Measurements from ENCODE around the gene POLR2L. TPM values are rescaled to one million over a fixed set of nuclear protein-coding genes. Genes with fewer than 3 reads are reported as not detected.

The POLR2L gene
- total RNA-seq, 2 donors from 2014 or later, result 33.5 to 83.4 TPM

- H3K9me3 ChIP-seq, result no peaks in the 10 kb centered on the region
- no peak overlapping the region for H3K4me3 ChIP-seq
- H3K36me3 ChIP-seq (replicated peaks in 1 of 2; ENCODE audit: insufficient read depth in 1 of 2, low read depth in 2 of 2), result no peaks in the 10 kb centered on the region
- no peaks in the 10 kb centered on the region for H3K27me3 ChIP-seq
- TF ChIP-seq POLR2A (IDR thresholded peaks at IDR 0.05), result no peak
- TF ChIP-seq, protein P1, sequence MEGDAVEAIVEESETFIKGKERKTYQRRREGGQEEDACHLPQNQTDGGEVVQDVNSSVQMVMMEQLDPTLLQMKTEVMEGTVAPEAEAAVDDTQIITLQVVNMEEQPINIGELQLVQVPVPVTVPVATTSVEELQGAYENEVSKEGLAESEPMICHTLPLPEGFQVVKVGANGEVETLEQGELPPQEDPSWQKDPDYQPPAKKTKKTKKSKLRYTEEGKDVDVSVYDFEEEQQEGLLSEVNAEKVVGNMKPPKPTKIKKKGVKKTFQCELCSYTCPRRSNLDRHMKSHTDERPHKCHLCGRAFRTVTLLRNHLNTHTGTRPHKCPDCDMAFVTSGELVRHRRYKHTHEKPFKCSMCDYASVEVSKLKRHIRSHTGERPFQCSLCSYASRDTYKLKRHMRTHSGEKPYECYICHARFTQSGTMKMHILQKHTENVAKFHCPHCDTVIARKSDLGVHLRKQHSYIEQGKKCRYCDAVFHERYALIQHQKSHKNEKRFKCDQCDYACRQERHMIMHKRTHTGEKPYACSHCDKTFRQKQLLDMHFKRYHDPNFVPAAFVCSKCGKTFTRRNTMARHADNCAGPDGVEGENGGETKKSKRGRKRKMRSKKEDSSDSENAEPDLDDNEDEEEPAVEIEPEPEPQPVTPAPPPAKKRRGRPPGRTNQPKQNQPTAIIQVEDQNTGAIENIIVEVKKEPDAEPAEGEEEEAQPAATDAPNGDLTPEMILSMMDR (IDR thresholded peaks at IDR 0.05), result no peak
- H3K4me1 ChIP-seq, result peaks cover 24% of the 10 kb centered on the region
- DNase-seq, result no peak
- ATAC-seq, result no peak
- 90 to 96% methylated on average over 13 to 31 of the region's 31 CpGs for WGBS, 2 donors
- intact Hi-C loops (cut with DNase I), result loop anchor here (10.0 kb wide), 1 partner anchor 591 kb away; no protein-coding TSS in a partner anchor
- no peak overlapping the region for H3K27ac ChIP-seq
Measured at GRCh38 chr11:863910-864827, 21.8 kb upstream of the POLR2L start.

DNA sequence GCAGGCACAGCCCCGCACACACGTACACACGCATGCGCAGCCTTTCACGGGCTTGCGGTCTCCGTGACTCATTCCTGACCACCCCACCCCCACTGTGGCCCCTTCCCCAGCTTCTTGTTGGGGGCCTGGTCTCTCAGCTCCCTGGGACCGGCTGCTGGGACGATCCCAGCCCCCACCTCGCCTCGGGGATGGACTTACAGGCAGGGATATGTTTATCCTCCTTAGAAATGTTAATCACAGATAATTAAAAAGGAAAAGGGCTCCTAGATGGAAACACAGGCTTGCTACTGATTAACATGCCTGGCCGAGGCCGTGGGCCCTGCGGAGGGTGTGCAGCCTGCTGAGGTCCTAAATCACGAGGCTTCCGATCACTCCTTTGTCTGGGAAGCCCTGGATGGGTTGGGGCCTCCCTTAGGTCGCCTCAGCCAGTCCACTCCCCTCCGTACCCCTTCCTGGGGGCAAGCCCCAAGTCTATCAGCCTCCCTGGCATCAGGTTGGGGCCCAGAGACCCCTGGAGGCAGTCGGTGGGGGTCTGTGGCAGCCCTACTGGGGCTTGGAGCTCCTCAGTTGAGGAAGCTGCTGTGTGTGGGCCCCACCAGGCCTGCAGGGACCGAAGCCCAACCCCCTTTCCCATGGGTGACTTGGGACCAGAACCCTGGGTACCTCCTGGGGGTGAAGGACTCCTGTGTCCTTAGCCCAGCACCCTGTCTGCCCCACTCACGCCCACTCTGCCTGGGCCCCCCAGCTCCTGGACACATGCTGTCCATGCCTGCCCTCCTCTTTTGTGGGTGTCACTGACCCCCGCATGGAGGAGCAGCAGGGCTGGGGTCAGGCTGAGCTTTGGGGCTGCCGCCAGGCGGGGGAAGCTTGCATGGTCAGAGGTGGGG is 20.9 kb upstream of the POLR2L start:
- Histone ChIP-seq H3K27ac (no peak overlapping the region), H3K4me3 (no peak overlapping the region), H3K4me1 (peaks cover 18% of the 10 kb centered on the region), H3K27me3 (no peaks in the 10 kb centered on the region), H3K36me3 (replicated peaks in 1 of 2; ENCODE audit: insufficient read depth in 1 of 2, low read depth in 2 of 2) (no peaks in the 10 kb centered on the region), H3K9me3 (no peaks in the 10 kb centered on the region)
- no peak for TF ChIP-seq POLR2A (IDR thresholded peaks at IDR 0.05)
- TF ChIP-seq, protein P1 (IDR thresholded peaks at IDR 0.05), result no peak
- WGBS, 2 donors, result 76 to 84% methylated on average over 19 to 23 of the region's 24 CpGs
- no peak for DNase-seq
- intact Hi-C loops (cut with DNase I), result loop anchor here (10.0 kb wide), 1 partner anchor 592 kb away; no protein-coding TSS in a partner anchor
- ATAC-seq, result no peak

DNA sequence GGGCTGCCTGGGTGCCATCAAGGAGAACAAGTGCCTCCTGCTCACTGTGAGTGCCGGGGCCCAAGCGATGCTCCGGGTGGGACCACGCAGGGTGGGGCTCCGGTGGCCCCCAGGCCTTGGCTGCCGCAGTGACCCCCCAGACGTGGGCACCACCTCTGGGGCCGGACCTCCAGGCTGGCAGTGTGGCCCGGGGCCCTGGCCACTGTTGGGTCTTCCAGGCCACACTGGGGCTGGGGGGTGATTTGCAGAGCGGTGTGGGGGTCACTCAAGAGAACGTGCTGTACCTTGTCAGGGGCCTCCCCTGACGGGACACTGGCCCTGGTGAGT is 20.3 kb upstream of the POLR2L start:
- no peaks in the 10 kb centered on the region for H3K27me3 ChIP-seq
- 87% methylated on average over 12 of the region's 12 CpGs; no CpG with 5 or more reads in 1 of the 2 donors for WGBS, 2 donors
- intact Hi-C loops (cut with DNase I), result loop anchor here (10.0 kb wide), 1 partner anchor 592 kb away; no protein-coding TSS in a partner anchor
- H3K36me3 ChIP-seq (replicated peaks in 1 of 2; ENCODE audit: insufficient read depth in 1 of 2, low read depth in 2 of 2), result no peaks in the 10 kb centered on the region
- DNase-seq, result no peak
- no peaks in the 10 kb centered on the region for H3K9me3 ChIP-seq
- no peak for ATAC-seq
- TF ChIP-seq, protein P1 (IDR thresholded peaks at IDR 0.05), result no peak
- TF ChIP-seq POLR2A (IDR thresholded peaks at IDR 0.05), result no peak
- no peak overlapping the region for H3K27ac ChIP-seq
- H3K4me3 ChIP-seq, result no peak overlapping the region
- peaks cover 12% of the 10 kb centered on the region for H3K4me1 ChIP-seq

DNA sequence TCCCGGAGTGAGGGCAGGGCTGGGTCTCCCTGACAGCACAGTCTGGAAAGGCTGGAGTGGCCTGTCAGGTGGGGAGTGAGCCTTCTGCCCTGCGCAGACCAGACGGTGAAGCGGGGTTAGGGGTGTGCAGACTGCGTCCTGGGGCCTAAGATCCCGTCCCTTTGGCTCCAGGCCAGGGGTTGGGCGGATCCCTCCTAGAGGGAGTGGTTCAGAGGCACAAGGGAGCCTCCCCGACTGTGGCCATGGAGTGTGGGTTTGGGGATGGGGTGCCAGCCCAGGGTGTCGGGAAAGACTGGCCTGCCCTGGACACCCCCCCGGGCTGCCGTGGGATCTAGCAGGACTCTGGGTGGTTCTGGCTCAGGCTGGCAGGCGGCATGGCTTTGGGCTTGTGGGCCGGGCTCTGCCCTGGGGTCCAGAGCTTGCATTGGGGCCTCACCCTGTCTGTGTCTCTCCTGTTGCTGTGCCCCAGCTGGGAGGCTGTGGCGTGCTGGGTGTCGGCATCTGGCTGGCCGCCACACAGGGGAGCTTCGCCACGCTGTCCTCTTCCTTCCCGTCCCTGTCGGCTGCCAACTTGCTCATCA is 19.8 kb upstream of the POLR2L start:
- intact Hi-C loops (cut with DNase I), result loop anchor here (10.0 kb wide), 1 partner anchor 593 kb away; no protein-coding TSS in a partner anchor
- peaks cover 12% of the 10 kb centered on the region for H3K4me1 ChIP-seq
- 17 to 64% methylated on average over 1 to 20 of the region's 20 CpGs for WGBS, 2 donors
- no peaks in the 10 kb centered on the region for H3K36me3 ChIP-seq (replicated peaks in 1 of 2; ENCODE audit: insufficient read depth in 1 of 2, low read depth in 2 of 2)
- H3K27ac ChIP-seq, result no peak overlapping the region
- H3K4me3 ChIP-seq, result no peak overlapping the region
- H3K27me3 ChIP-seq, result no peaks in the 10 kb centered on the region
- ATAC-seq (no peak), DNase-seq (no peak)
- TF ChIP-seq POLR2A (IDR thresholded peaks at IDR 0.05), result no peak
- TF ChIP-seq, protein P1 (IDR thresholded peaks at IDR 0.05), result no peak
- H3K9me3 ChIP-seq, result no peaks in the 10 kb centered on the region

Measured in body of pancreas (tissue), 4 donors.